SH-SY5Y (cell line): ENCODE measurements around the gene DLG2.

ENCODE experiments used
- GATA2 ChIP-seq: IDR thresholded peaks from 2 replicates; pipeline ENCODE4 v1.6.1; 2011; ENCODE audit warnings: mild to moderate bottlenecking, low read depth, low read length
- GATA3 ChIP-seq: IDR thresholded peaks from 2 replicates; pipeline ENCODE4 v1.6.1; 2011; ENCODE audit warnings: low read depth, mild to moderate bottlenecking, low read length, moderate library complexity

DNA sequence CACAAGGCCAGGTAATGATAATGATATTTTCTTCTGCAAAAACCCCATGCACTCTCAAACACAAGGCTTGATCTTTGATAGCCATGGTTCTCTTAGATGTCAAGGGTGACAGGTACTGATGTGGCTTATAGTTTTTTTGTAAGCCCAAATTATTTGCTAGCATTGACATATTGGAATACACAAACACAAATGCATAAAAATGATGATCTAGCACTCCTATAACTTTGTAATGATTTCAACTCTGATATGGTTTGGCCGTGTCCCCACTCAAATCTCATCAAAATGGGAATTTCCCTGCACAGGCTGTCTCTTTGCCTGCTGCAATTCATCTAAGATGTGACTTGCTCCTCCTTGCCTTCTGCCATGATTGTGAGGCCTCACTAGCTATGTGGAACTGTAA lies 1768.5 kb downstream of the DLG2 start:
- TF ChIP-seq GATA3 (no peak), GATA2 (no peak)
